ENCODE results near the gene DMRT1.

GRCh38 chr9:826500-827280, 14.8 kb upstream of the DMRT1 start:
- TF ChIP-seq CTCF (IDR thresholded peaks at IDR 0.05) = no peak
- no peak for TF ChIP-seq POLR2A (IDR thresholded peaks at IDR 0.05)

Data from heart left ventricle (tissue), 13 donors.